SK-N-MC (cell line): ENCODE results near the gene CORIN.

Experiments
- EZH2 ChIP-seq: fragments of 200-600 bp; sonication (generic); IDR thresholded peaks from one replicate; pipeline ENCODE4 v1.6.1; 2017; ENCODE audit warnings: antibody characterized with exemption
- FOXP2 ChIP-seq: optimal IDR thresholded peaks from 2 replicates; pipeline ENCODE3; 2011; ENCODE audit warnings: mild to moderate bottlenecking, moderate library complexity; ENCODE audit not compliant: insufficient read depth; ENCODE audit errors: extremely low read length, control extremely low read depth
- POLR2AphosphoS5 ChIP-seq: IDR thresholded peaks from 2 replicates; pipeline ENCODE4 v1.6.1; 2012; ENCODE audit warnings: mild to moderate bottlenecking, low read depth, low read length, borderline replicate concordance

GRCh38 chr4:47711183-47711582, 126.7 kb downstream of the CORIN start:
- TF ChIP-seq EZH2, result no peak
- TF ChIP-seq POLR2AphosphoS5, result no peak
- no peak for TF ChIP-seq FOXP2
